ENCODE data around the gene TRIP12. TPM values are rescaled to one million over a fixed set of nuclear protein-coding genes. Genes with fewer than 3 reads are reported as not detected.
A peak's percentile ranks its signal among the peaks of the same experiment; 100 is the strongest.

The TRIP12 gene
- total and polyA plus RNA-seq, 2 of the 13 experiments (the other 11 are each of a cell fraction or from before 2014, with no cell fraction given), result 72.1 to 153 TPM

- TF ChIP-seq ZBTB25 (CRISPR knock-in tag; IDR thresholded peaks at IDR 0.05) (peak; percentile 99), SP1 (IDR thresholded peaks at IDR 0.05) (no peak), SP1 (CRISPR knock-in tag; IDR thresholded peaks at IDR 0.05) (peak; percentile 86; the same call in 1 of the 2 replicates), ZNF574 (CRISPR knock-in tag; IDR thresholded peaks at IDR 0.05) (peak; percentile 55), CEBPB (IDR thresholded peaks at IDR 0.05; ENCODE audit: borderline replicate concordance, low read depth, low read length) (no peak), NBN (conservative IDR thresholded peaks at IDR 0.05) (no peak), TCF7 (IDR thresholded peaks at IDR 0.05; ENCODE audit: low read depth) (peak; percentile 39; the same call in 1 of the 2 replicates), HNF4G (IDR thresholded peaks at IDR 0.05; ENCODE audit: borderline replicate concordance, low read depth, low read length) (peak; percentile 47; the same call in 1 of the 2 replicates), HNF4G (CRISPR knock-in tag; IDR thresholded peaks at IDR 0.05; ENCODE audit: borderline replicate concordance, low read depth) (no peak), ZNF329 (CRISPR knock-in tag; IDR thresholded peaks at IDR 0.05; ENCODE audit: low read depth) (no peak; the same call in none of the 2 replicates), PATZ1 (CRISPR knock-in tag; IDR thresholded peaks at IDR 0.05) (peak; percentile 93), KLF11 (CRISPR knock-in tag; IDR thresholded peaks at IDR 0.05) (peak; percentile 79; the same call in 1 of the 2 replicates), HOMEZ (CRISPR knock-in tag; IDR thresholded peaks at IDR 0.05; ENCODE audit: low read depth) (peak; percentile 35; the same call in 1 of the 2 replicates), ZBTB44 (CRISPR knock-in tag; IDR thresholded peaks at IDR 0.05) (0 out of 2 replicates have a peak, but pooled peaks have one; percentile 79), FOXJ3 (CRISPR knock-in tag; IDR thresholded peaks at IDR 0.05; ENCODE audit: borderline replicate concordance) (0 out of 2 replicates have a peak, but pooled peaks have one; percentile 9), POLR2AphosphoS5 (IDR thresholded peaks at IDR 0.05; ENCODE audit: low read depth, low read length) (peak; percentile 60), ZNF121 (CRISPR knock-in tag; IDR thresholded peaks at IDR 0.05) (0 out of 2 replicates have a peak, but pooled peaks have one; percentile 27), ZNF629 (CRISPR knock-in tag; conservative IDR thresholded peaks at IDR 0.05) (no peak), CCDC6 (CRISPR knock-in tag; IDR thresholded peaks at IDR 0.05) (peak; percentile 64), ZBTB37 (CRISPR knock-in tag; IDR thresholded peaks at IDR 0.05) (0 out of 2 replicates have a peak, but pooled peaks have one; percentile 33)
Measured at GRCh38 chr2:229921892-229922448, at the start of gene TRIP12 (continued).
